ENCODE results near the gene PSIP1.

GRCh38 chr9:15513335-15513734 is 2.6 kb upstream of the PSIP1 start:
- TF ChIP-seq, protein P1, sequence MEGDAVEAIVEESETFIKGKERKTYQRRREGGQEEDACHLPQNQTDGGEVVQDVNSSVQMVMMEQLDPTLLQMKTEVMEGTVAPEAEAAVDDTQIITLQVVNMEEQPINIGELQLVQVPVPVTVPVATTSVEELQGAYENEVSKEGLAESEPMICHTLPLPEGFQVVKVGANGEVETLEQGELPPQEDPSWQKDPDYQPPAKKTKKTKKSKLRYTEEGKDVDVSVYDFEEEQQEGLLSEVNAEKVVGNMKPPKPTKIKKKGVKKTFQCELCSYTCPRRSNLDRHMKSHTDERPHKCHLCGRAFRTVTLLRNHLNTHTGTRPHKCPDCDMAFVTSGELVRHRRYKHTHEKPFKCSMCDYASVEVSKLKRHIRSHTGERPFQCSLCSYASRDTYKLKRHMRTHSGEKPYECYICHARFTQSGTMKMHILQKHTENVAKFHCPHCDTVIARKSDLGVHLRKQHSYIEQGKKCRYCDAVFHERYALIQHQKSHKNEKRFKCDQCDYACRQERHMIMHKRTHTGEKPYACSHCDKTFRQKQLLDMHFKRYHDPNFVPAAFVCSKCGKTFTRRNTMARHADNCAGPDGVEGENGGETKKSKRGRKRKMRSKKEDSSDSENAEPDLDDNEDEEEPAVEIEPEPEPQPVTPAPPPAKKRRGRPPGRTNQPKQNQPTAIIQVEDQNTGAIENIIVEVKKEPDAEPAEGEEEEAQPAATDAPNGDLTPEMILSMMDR (IDR thresholded peaks at IDR 0.05): no peak
- no peak for TF ChIP-seq POLR2A (IDR thresholded peaks at IDR 0.05)
